Thyroid gland (tissue), 4 donors: ENCODE data around the gene NDUFA8.

ENCODE experiments used
- CTCF ChIP-seq, 6 experiments: fragments of 200-600 bp in 3 of 6; fragments of 450-650 bp in 3 of 6; sonication (generic) in 3 of 6; IDR thresholded peaks; one replicate each; pipeline ENCODE4 v1.5.1; 2016 to 2019; ENCODE audit warnings: antibody characterized with exemption in 6 of 6, mild to moderate bottlenecking in 2 of 6, inconsistent platforms in 1 of 6, moderate library complexity in 1 of 6
- POLR2A ChIP-seq, 2 donors: fragments of 450-650 bp; IDR thresholded peaks; one replicate each; pipeline ENCODE4 v1.6.1; 2017; ENCODE audit warnings: antibody characterized with exemption in 2 of 2, mild to moderate bottlenecking in 2 of 2, moderate library complexity in 1 of 2

- peak; percentile 51 to 87 for TF ChIP-seq POLR2A (IDR thresholded peaks at IDR 0.05)
- TF ChIP-seq CTCF (IDR thresholded peaks at IDR 0.05): peak in 3 of 6 experiments; percentile 32 to 38 (median 37)
Measured at GRCh38 chr9:122159026-122159924, at the start of gene NDUFA8, which contains the start of gene MORN5.
